NCI-H2107 (cell line): ENCODE results near the gene SLC8A3.
A peak's percentile ranks its signal among the peaks of the same experiment; 100 is the strongest.

Source experiments
- DNase-seq: peaks from one replicate; lab custom pipeline; 2025; lab: John Stamatoyannopoulos, UW

Gene SLC8A3

DNA sequence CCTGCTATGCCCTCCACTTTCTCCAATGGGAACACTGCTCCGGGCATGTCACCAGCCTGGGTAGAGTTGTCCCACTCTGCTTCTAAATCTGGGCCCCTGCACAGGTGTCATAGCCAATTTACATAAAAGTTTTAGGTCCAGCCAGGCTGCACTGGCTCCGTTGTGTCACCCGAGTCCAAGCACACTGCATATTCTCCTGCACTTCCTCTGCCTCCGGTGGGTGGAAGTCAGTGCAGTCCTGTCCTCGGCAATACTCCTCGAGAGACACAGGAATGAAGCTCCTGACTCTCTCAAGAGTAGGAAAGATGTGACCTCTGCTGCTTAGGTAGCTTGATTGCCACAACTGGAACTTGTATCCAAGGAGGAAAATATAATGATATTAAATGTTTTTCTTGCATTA is 15.2 kb downstream of the SLC8A3 start:
- no peak for DNase-seq

DNA sequence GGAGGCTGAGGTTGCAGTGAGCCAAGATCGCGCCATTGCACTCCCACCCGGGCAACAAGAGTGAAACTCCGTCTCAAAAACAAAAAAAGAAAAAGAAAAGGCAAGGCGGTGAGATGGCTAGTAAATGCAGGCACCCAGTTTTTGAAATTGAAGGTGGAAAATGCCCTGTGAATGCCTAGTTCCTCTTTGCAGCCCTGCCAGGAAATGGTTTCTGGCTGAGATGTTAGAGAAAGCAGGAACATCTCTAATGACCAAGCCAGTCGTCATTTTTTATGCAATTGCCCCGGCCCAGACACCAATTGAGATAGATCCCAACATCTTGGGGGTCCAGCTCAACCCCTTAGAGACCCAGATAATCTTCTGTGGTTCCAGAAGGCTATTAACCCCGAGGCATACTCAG is 17.0 kb downstream of the SLC8A3 start:
- DNase-seq: no peak

DNA sequence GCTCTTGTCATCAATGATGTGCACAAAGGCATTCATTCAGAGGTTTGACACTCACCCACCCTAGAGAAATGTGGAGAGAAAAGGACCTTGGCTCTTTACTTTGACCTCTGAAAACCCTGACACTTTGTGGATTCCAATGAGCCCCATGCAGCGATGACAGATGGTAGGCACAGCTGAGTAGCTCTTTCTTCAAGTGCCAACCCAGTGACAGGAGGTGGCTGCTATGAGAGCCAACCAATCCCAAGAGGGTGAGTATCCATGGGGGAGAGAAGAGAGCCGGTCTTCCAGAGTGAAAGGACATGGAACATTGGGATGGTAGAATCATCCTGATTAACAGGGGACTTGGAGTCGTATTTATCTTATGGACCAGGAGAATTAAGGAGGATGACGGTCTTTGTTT is 17.8 kb downstream of the SLC8A3 start:
- no peak for DNase-seq

DNA sequence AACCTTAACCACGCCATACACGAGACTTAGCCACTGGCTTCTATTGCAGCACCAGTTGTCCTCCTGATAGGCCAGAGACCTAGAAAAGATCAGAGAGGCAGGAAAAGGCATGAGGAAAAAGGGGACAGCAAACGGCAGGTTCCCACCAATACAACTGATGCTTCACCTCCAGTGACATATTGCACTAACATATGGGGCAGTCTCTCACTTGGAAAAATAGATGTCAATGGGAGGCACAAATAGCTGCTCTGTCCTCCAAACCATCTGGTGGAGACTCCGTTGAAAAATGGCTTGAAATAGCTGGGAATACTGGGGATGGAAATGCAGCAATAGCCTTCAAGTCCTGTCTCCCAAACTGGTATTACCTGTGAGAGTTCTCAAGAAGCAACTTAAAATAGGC is 20.3 kb downstream of the SLC8A3 start:
- DNase-seq: no peak

DNA sequence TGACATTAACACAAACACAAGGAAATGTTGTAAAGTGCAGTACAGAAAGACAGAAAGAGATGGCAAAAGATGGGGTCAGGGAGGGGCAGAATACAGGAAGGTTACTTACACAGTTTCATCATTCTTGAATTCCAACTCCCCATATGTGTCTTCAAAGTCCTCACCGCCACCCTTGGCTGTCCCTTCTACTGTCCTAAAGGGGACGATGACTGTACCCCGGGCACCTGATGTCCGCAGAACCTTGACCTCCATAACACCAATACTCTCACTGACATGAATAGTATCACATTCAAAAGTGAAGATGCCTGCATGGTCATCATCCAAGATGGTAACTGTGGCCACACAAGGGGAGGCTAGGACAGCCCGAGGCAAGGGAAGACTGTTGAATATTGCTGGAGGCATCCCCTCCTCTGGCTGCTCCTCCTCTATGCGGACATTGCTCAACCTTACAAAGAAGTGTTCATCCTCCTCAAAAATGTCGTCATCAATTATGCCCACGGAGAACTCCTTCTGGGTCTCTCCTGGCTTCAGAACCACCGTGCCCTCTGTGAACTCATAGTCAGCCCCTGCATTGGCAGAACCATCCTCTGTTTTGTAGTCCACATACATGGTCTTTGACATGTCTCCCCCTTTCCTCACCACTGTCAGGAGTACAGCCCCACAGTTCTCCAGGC is 22.1 kb downstream of the SLC8A3 start:
- DNase-seq: no peak

DNA sequence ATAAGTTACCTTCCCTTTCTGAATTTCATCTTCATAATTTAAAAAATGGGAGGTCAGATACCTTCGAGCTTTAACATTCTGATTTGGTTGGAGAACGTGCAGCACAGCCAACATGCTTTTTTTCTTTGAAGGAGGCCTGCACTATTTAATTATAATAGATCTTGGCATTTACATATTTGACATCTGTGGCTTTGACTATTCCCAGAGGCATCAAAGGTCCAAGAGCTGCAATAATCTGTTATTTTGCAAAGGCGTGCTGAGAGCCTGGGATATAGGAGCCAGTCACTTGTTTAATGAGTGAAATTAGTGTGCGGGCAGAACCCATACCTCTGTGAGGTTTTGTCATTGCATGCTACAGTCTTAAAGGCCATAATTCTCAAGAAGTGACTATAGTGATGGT is 26.4 kb downstream of the SLC8A3 start:
- no peak for DNase-seq

DNA sequence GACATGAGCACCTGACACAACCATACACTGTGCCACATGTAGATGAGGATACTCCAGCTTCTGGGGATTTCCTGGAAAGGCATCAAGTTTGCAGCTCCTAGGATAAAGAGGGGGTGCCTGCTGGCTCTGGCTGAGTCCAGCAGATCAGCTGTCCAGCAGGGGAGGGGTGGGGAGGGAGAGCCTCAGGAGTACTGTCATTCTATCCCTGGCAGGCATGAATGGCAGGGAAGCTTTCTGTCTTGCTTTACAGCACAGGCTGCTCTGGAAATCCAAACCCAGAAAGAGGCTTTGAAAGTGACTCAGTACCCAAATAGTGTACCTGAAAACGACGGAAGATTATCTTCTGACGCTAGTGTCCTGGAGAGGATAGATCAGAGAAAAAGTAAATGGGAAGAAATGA is 32.2 kb downstream of the SLC8A3 start:
- DNase-seq: no peak

DNA sequence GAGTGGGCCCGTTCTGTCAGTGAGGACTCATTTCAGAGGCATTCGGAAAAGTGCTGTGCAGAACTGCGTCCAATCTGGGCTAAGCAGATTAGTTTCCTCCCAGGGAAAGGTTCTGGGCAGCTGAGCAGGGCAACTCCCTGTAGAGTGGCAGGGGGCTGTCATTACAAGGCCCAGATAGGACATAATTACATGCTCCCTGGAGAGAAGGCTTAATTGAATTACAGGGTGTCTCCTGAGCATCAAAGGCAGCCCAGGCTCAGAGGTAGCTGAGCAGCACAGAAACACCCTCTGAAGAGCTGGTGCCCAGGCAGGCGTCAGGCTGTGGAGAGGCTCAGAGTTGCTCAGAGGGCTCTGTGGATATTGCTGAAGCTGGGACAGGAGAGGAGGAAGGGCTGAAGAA is 36.0 kb downstream of the SLC8A3 start:
- no peak for DNase-seq

DNA sequence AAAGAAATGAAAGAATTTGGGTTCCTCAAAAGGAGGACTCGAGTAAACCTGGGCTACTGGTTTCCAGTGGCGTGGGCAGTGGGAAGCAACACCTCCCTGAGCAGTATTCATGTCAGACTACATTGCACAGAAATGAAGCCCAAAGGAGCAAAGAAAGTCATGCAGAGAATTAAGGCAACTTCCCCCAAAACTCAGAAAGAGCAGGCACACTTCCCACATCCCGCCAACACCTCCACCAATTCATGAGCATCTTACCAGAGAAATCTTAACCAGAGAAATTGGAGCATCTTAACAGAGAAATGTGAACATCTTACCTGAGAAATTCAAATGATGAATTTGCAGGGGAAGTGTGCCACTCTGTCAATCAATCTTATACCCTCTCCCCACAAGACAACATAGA is 36.7 kb downstream of the SLC8A3 start:
- no peak for DNase-seq

DNA sequence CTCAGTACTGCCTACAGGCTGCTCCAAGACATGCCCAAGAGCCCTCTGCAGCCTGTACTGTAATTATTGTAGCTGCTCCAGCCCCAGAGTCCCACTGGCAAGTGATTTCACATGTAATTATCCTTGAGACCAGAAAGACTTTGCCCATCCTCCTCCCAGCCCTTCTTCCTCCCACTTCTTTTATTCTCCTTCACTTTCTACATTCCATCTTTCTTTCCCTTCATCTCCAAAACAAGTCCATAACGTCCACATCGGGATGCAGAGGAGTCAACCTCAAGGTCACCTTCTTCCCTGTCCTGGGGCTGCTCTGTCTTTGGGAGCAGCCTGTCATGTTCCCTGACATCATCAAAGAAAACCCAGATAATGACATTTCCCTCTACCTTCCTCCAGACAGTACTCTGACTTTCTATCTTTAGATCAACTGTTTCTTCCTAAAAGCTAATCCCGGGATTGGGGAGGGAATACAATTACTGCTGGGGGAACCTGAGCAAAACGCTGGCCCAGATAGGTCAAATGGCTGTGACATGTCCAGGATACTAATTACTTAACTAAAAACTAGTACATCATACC is 39.1 kb downstream of the SLC8A3 start:
- DNase-seq: no peak

DNA sequence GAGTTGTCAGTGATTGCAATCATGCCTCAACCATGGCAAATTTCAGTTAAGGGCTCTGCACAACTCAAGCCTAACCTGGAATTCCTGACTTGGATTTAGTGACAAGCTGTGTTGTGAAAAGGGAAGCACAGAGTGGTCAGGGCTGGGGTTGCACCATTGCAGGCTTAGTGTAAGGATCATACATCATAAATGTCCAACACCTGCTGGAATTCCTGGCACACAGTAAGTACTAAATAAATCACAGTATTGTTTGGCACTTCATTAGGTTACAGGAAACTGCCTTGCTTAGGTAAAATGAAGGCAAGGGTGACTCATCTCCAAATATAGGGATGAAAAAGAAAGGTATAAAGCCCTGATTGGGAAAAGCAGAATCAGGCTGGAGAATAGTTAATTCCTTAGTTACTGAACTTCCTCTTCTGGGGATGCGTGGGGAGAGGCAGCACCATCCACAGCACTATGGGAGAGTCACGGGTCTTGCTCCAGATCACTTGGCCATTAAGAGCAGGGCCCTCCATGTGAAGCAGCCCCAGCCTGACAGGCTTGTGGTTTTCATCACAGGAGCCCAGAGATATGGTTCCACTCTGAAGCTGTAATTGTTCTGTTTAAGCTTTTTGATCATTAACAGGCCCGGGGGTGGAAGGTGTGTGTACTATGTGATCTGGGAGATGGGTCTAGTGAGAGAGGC is 39.7 kb downstream of the SLC8A3 start:
- DNase-seq: no peak

DNA sequence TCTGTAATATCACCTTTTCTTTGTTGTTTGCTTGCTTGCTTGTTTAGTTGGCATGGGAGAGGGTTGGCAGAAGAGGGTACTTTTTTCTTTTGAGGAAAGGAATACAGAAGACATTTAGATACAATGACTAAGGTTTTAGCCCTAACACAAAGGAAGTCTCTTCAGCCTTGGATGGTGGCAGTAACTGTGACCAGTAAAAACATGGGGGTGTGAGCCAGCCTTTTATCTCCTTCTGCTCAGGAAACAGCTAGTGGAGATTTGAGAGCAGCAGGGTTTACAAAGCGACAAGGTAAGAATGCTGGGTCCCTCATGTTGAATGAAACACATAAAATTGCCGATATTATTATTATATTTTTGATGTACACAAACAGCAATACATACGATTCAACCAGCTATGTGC is 40.4 kb downstream of the SLC8A3 start:
- DNase-seq: no peak

DNA sequence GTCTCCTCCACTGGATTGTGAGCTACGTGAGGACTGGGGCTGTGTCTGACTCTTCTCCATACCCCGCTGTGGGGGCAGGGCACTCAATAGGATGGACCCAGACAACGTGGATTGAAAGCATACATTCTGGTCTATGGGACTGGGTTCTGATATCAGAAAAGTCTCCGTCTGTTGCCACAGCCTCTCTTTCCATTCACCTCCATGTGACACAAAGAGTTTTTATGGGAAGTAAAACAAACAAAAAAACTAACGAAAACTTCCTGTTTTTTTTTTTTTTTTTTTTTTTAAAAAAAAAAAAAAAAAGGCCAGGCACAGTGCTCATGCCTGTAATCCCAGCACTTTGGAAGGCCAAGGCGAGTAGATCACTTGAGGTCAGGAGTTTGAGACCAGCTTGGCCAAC is 44.7 kb downstream of the SLC8A3 start:
- no peak for DNase-seq

DNA sequence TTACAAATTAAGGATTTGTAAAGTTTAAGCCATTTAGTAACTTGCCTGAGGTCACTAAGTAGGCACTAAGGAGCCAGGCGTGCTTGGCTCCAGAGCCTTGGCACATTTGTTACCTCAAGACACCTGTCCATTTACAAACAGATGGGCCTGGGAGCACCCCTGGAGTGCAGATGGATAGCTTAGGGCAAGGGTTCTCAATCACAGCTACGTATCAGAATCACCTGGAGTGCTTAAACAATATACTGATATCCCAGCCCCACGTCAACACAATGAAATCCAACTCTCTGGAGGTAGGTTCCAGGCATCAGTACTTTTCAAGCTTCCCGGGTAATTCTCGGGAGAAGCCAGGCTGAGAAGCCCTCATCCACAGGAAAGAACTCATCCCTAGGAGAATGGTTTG is 45.4 kb downstream of the SLC8A3 start:
- no peak for DNase-seq

DNA sequence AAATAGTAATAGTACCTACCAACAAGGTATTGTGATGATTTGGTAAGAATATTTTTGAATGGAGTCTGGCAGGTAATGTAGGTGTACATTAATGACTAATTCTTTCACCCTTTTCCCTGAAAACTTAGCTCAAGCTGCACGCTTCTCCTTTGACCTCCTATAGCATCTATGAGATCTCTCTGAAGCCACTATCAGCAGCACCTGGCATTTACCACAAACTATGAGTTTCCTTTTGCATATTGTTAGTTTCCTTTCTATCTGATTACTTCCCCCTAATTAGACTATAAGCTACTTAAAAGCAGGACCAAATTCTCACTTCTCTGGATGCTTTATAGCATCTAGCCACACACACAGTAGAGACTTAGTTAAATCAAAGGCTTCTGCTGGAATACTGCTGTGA is 48.1 kb downstream of the SLC8A3 start:
- no peak for DNase-seq

DNA sequence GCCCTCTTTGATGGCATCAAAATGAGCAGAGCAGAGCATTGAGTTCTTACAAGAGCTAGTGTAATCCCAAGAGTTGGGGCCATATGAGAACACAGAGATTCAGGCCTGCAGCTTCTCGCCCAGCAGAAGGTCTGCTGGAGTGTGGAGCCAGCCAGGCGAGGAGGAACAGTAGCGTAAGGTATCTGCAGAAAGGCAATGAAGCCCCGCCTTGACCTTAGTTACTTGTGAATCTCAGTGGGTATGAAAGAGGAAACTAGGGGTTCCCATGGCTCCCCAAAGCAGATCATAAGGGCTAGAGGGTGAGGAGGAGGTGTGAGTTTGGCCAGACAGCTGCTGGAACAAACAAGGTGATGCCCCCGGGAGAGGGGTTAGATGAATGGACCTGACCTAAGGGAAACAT is 49.4 kb downstream of the SLC8A3 start:
- DNase-seq: no peak

DNA sequence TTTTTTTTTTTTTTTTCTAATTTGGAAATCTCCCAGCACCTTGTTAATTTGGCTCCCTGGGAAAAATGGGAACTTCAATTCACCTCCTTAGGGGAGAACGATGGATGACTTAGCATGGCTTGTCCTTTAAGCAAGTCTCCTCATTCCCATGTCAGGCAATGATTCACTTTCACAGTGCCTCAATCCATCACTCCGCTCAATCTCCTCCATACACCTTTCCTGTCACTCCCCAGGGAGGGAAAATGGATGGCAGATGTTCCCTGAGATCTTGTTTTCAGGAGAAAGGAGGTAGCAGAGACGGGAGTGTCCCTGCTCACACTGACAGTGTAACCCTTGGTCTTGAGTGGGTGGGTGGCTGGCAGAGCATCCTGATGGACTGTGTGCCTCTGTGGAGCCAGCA is 51.0 kb downstream of the SLC8A3 start:
- no peak for DNase-seq

DNA sequence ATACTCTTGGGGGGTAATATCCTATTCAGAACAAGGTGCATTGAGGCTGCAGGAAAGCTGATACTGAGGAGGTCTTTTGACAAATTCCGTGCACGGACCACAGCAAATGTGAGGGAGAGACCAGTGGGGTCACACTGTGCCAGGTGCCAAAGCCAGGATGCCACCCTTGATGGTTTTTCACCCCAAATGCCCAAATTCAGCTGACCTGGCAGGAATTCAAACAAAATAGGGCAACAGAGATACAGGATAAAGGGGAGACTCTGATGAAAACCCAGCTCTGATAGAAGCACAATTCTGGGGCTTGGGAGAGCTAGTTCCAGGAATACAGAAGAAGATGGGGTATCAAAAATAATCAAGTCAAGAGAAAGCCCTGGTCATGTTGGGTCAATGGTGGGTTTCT is 55.3 kb downstream of the SLC8A3 start:
- DNase-seq: no peak

DNA sequence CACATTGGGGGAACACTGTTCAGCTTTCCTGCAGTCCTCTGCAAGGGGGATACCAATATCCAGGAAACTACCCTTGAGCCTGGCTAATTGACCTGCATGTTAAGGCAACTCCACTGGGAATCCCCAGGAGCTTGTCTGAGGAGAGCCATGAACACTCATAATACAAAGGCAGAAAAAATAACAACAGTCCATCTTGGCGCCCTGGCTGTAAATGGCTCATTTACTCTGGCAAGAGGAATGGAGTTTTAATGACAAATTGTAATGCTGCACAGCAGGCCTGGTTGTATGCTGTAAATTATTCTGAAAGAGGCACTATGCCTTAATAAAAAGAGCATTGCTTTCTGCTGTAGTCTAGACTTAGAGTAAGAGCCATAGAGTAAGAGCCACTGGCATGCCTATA is 58.3 kb downstream of the SLC8A3 start:
- peak; percentile 14 for DNase-seq

DNA sequence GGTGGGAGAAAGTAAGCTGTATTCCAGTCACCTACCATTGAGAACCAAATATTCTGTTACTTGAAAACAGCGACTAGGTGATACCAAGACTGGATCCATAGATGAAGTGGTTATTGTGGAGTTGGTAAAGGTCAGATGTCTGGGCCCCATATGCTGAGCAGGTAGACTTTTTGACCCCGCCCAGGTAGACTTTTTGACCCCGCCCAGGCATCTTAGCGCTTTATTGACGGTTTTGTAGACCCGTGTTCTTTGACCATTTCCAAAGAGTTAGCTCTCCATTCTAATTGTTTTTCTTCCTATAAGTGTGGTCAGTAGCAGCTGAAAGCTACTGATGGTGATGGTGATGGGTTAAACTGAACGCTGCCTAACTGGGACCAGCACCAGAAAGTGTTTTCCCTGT is 61.6 kb downstream of the SLC8A3 start:
- no peak for DNase-seq

DNA sequence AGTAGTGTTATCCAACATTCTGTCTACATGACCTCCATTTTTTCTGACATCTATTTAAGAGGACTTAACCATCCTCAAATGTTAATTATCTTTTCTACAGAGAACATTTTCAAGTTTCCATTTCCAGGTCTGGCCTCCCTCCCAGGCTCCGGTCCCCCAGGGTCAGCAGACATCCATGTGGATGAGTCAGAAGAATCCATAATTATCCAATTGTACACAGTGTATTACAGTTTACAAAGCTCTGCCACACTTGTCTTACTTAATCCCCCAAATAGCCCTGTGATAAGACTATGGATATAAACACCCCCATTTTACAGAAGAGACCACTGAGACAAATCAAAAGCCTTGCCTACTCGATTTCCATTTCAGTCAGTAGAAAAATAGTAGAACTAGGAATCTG is 65.0 kb downstream of the SLC8A3 start:
- DNase-seq: no peak

DNA sequence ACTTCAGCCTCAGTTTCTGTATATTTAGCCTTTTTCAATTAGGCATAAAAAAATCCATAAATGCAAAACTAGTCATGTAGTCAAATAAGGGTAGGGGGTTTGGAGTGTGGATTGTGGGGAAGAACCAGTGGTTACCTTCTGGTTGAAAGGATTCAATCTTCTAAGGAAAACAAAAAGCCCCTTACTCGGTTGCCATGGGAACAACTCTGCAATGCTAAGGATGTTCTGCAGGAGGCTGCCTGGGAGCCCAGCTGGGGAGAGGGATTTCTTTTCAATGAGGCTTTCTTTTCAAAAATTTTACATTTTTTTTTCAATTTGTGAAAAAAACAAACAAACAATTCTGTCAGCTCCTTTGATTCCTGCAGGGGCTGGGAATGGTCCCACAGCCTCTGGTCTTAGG is 67.2 kb downstream of the SLC8A3 start:
- no peak for DNase-seq

DNA sequence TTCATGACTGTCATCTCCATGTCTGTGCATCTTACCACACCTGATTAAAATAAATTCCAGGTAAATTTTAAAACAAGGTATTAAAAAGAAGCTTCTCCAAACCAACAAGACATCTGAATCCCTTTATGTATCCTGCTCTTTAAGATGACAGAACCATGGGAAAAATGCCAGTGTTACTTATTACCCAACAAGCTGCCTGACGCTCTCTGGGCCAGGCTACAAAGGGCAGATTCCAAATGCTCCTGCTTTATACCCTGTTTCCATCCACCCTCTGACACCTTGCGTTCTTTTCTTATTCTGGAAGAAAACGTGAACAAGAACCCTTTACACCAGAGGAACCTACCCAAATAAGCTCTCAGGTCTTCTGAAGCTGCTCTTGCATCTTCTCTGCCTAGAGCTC is 70.7 kb downstream of the SLC8A3 start:
- no peak for DNase-seq

DNA sequence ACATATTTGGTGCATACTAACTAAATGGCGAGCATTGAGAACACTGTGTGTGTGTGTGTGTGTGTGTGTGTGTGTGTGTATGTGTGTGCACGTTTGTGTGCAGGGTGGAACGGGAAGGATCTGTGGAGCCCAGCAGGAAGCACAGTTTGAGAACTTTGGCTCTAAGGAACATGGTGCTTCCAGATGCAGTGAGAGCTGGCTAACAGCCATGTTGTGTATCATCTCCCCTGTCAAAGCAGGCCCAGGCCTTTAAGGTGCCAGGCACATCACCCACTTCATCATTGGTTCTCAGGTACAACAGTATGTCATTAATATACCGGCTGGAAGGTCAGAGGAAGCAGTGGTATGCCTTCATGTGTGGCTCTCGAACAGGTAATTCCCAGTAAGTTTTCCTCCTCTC is 72.5 kb downstream of the SLC8A3 start:
- DNase-seq: no peak
